WERI-Rb-1 (cell line): ENCODE measurements around the gene SEC61G.

ENCODE experiments used
- DNase-seq: peaks from one replicate; pipeline ENCODE4 v3.0.0-alpha.2; 2020
- H3K27ac ChIP-seq: fragments of 250-450 bp; sonication (Bioruptor Pico); 2 replicates; pipeline ENCODE4 v1.5.1; 2020; ENCODE audit warnings: mild to moderate bottlenecking, moderate library complexity
- H3K27me3 ChIP-seq: fragments of 250-450 bp; sonication (Bioruptor Pico); 2 replicates; pipeline ENCODE4 v1.5.1; 2021; ENCODE audit warnings: mild to moderate bottlenecking, low read depth, moderate library complexity; ENCODE audit not compliant: insufficient read depth, severe bottlenecking
- H3K36me3 ChIP-seq: fragments of 250-450 bp; sonication (Bioruptor Pico); 2 replicates; pipeline ENCODE4 v1.5.1; 2020; ENCODE audit warnings: mild to moderate bottlenecking, moderate library complexity
- H3K4me3 ChIP-seq: 2 replicates; pipeline ENCODE4 v1.5.1; 2011; ENCODE audit warnings: low read depth, mild to moderate bottlenecking, control low read depth, low read length
- H3K9me3 ChIP-seq: fragments of 250-450 bp; sonication (Bioruptor Pico); 2 replicates; pipeline ENCODE4 v1.5.1; 2021; ENCODE audit warnings: mild to moderate bottlenecking, moderate library complexity; ENCODE audit not compliant: severe bottlenecking
- CTCF ChIP-seq: IDR thresholded peaks from 2 replicates; pipeline ENCODE4 v1.5.1; 2011; ENCODE audit warnings: low read depth, mild to moderate bottlenecking, control low read depth, inconsistent platforms, low read length

The SEC61G gene

GRCh38 chr7:54757711-54758110, 1.3 kb downstream of the SEC61G start:
- H3K9me3 ChIP-seq = no peaks in the 10 kb centered on the region
- TF ChIP-seq CTCF = no peak
- H3K4me3 ChIP-seq = peak overlapping the region; percentile 98
- H3K36me3 ChIP-seq = peaks cover 26% of the 10 kb centered on the region
- no peak overlapping the region for H3K27ac ChIP-seq
- DNase-seq = no peak
- H3K27me3 ChIP-seq = no peaks in the 10 kb centered on the region

DNA sequence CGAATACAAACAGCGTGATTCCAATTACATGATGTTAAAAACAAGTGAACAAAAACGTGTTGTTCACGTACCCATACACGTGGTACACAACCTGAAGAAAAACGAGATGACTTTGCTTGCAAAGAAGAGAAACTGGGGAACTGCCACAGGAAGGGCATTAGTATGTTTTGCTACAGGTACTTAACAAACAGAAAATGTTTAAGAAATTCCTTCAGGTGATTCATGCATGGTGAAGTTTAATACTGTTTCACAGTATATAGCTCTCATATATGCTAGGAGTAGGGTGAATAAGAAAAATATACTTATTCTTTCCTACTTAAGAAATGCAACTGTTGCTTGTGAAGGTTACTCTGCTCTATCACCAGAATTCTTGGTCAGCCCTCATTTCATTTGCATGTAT, 9.8 kb downstream of the SEC61G start:
- no peaks in the 10 kb centered on the region for H3K9me3 ChIP-seq
- no peak overlapping the region for H3K27ac ChIP-seq
- DNase-seq = no peak
- TF ChIP-seq CTCF = no peak
- no peak overlapping the region for H3K4me3 ChIP-seq
- peaks cover 42% of the 10 kb centered on the region for H3K36me3 ChIP-seq
- H3K27me3 ChIP-seq = no peaks in the 10 kb centered on the region

- H3K36me3 ChIP-seq = peaks cover 31% of the 10 kb centered on the region
- no peak for TF ChIP-seq CTCF
- H3K27me3 ChIP-seq = no peaks in the 10 kb centered on the region
- DNase-seq = no peak
- no peak overlapping the region for H3K4me3 ChIP-seq
- no peak overlapping the region for H3K27ac ChIP-seq
- H3K9me3 ChIP-seq = no peaks in the 10 kb centered on the region
Observed at GRCh38 chr7:54747234-54747633, 11.8 kb downstream of the SEC61G start.

- Histone ChIP-seq H3K4me3 (no peak overlapping the region), H3K27ac (no peak overlapping the region), H3K27me3 (no peaks in the 10 kb centered on the region), H3K36me3 (peaks cover 7% of the 10 kb centered on the region), H3K9me3 (no peaks in the 10 kb centered on the region)
- no peak for DNase-seq
- TF ChIP-seq CTCF = no peak
Observed at GRCh38 chr7:54743580-54743979, 15.4 kb downstream of the SEC61G start.

DNA sequence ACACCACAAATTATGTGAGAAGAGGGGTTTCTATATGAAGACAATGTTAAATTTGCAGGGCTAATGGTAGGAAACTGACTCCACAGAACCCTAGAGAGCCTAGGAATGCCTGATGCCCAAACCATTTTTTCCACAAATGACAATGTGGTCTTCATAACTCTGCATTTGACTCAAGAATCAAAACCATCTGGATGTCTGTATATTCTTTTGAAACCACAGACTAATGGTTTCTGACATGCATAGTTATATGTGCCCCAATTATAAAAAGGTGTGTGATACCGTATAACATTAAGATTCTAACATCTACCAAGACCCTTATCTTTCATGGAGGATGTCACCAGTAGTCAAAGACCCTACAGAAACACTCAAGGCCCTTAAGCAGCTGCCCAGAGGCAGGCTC, 20.3 kb downstream of the SEC61G start:
- H3K9me3 ChIP-seq = no peaks in the 10 kb centered on the region
- no peaks in the 10 kb centered on the region for H3K27me3 ChIP-seq
- no peak overlapping the region for H3K27ac ChIP-seq
- no peak for DNase-seq
- no peaks in the 10 kb centered on the region for H3K36me3 ChIP-seq
- H3K4me3 ChIP-seq = no peak overlapping the region
- TF ChIP-seq CTCF = no peak

- no peak for TF ChIP-seq CTCF
- Histone ChIP-seq H3K4me3 (no peak overlapping the region), H3K27ac (no peak overlapping the region), H3K36me3 (no peaks in the 10 kb centered on the region), H3K27me3 (no peaks in the 10 kb centered on the region), H3K9me3 (no peaks in the 10 kb centered on the region)
- DNase-seq = no peak
Observed at GRCh38 chr7:54729107-54729506, 29.9 kb downstream of the SEC61G start.
